GM18858 (cell line): ENCODE data around the gene TTLL9.

Source experiments
- ATAC-seq: cut with Tn5 transposase; IDR thresholded peaks from one replicate; pipeline ENCODE4 v1.9.1; 2021; ENCODE audit not compliant: unreplicated experiment

Gene TTLL9

DNA sequence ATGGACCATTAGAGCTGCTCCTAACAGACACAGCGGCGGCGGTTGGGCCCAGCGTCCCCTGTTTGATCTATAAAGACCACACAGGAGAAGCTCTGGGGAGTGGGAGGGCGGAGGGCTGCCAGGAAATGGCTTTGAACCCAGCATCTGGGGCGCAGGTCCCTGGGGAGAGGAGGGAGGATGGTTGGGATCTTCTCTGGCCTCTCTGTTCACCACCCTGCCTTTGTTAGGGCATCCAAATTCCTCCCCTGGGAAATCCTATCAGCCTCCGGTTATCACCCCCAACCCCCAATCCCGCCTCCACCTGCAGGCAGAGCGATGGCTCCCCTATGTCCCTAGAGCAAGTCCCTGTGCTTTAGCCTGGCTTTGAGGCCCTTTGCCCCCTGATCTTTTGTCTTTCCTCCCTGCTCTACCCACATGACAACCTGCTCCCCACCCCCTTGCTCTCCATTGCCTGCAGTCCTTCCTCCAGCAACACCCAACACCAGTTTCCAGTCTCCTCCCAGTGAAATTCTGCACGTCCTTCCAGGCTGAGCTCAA lies 104.6 kb downstream of the TTLL9 start:
- no peak for ATAC-seq

DNA sequence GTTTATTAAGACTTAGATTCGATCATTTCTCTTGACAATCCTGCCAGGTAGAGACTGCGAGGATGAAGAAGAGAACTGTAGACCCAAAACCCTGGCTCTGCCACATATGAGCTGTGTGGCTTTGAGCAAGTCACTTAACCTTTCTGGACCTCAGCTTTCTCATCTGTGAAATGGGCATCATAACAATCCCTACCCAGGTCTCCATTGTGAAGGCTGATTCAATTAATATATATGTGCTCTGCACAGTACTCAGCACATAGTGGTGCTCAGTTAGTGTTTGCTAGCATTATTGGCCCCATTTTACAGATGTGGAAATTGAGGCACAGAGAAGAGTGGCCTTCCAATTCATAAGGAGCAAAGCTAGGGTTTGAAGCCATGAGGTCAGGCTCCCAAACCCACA lies 105.4 kb downstream of the TTLL9 start:
- ATAC-seq, result no peak

DNA sequence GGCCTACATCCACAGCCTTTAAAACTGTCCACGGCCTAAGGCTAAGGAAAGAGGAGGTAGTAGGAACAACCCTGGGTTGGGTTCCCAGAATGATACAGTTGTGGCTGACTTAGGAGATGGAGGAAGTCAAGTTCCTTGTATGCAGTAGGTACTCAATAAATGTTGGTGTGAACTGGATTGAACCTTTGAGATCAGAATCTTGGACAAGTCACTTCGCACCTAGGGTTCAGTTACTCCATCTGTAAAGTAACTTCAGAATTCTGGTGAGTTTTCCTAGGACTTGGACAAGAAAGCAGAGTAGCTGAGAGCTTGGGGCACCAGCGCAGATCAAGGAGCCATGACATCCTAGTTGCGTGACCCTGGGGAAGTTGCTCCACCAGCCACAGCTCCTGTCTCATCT lies 106.6 kb downstream of the TTLL9 start:
- ATAC-seq, result no peak

DNA sequence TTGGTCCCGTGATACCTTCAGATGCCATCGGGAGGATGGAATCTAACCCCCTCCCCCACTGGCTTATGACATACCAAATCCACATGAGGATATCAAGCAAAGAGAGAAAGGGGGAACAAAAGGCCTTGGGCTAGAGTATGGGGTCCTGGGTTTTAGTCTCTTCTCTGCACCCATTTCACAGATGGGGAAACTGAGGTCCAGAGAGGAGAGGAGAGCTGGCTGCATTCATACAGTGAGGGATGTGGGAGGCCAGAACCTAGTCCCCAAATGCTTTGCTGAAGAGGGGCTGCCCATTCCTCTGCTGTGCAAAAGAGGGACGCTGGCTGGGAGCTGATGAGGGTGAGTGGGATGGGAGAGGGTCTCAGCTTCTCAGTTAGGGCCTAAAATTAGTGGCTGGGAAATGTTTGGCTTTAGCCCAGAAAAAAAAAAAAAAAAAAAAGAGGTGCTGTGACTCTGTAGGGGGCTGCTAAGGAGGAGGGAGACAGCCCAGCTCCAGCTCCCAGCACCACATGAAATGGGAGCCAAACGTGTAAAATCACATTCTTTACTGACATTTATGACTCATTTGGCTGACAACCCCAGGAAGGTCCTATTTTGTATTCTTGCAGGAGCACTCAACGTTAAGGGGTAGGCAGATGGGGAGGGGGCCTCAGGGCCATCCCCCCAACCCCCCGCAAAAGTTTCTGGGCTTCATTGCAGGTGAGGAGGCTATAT lies 109.4 kb downstream of the TTLL9 start:
- ATAC-seq, result no peak

DNA sequence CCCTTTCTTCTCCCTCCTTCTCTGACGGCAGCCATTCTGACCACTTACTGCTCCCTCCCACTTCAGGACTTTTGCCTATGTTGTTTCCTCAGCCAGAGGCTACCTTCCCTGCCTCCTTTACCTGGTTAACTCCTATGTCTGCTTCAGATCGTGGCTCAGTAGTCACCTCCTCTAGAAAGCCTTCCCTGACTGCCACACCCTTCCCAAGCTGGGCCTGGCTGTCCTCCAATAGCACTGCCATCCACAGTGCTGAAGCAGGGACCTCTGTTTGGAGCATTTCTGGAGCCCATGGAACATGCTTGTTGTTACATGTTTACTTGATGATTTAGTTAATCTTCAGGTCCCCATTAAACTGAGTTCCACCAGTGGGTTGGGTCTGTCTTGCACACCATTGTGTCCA lies 111.3 kb downstream of the TTLL9 start:
- ATAC-seq, result no peak

DNA sequence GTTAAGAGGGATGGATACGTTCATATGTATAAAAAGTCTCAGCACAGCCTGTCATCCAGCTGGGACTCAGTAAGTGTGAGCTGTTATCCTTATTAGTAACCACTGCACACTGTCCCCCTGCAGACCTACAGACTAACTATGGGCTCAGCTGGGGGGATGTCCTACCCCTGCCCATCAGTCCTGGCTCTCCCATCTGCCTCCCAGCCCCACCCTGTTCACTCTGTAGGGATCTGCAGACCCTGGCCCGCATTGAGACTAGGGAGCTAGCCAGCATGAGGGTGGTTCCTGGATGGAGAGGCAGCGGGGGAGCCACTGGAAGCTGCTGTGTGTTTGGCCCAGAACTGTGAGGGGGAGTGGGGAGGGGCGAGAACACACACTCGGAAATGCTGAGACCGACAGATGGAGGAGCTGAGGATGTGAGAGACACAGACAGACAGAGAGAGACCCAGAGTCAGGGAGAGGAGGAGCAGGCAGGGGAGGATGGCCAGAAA lies 114.6 kb downstream of the TTLL9 start:
- no peak for ATAC-seq

DNA sequence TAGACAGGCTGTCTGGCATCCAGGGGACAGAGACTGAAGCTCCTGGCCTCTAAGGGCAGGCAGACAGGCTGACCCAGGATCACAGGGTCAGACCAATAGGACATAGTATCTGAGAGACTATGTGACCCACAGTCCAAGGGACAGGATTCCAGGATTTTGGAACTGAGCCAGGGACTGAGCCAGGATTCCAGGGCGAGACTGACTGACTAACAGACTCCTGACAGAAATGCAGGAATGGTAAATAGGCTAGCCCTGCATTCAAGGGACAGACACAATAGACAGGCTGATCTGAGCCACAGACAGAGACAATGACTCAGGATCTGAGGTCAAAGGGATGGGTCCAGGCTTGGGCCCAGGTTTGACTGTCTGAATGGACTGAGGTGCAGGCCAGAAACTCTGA lies 117.3 kb downstream of the TTLL9 start:
- no peak for ATAC-seq

DNA sequence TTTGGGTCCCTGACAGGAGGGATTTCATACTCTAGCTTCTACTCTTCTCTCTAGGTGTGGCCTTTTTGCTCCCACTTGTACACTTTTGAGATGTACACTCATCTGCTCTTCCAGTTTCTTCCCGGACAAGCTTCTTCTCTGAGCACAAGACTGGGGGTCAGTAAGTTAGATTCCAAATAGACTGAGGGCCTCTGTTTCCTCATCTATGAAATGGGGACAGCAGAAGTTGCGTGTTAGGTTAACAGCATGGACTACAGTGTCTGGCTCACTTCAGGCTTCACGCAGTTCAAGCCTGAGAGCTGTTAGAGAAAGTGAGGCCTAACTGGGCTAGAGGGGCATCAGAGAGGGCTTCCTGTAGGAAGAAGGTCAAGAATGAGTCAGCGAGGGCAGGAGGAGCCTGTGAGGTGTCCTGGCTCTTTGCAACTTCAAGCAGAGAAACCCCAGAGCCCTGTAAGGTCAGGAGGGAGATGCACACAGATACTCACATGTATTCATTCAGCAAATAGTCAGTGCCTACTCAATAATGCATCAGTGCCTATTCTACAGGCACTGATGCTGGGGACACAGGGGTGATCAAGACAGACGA lies 118.1 kb downstream of the TTLL9 start:
- no peak for ATAC-seq

DNA sequence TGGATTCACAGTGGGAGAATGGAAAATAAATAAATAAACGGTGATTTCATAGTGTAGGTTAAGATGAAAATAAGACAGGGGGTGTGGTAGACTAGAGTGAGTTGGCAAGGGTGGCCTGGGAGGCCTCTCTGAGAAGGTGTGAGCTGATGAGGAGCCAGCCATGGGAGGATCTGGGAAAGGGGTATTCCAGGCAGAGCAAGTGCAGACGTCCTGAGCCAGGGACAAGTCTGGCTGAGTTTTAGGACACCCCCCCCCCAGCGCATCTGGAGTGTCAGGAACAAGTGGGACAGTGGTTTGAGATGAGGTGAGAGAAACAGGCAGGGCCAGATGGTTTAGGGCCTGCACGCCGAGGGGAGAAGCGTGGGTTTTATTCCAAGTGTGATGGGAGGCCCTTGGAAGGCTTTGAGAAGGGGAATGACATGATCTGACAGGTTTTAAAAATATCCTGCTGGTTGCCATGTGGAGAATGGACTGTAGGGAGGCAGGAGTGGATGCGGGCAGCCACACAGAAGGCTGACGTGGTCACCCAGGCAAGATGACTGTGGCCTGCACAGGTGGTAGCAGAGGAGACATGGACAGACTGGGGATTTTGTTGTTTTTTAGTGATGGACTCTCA lies 118.7 kb downstream of the TTLL9 start:
- no peak for ATAC-seq

DNA sequence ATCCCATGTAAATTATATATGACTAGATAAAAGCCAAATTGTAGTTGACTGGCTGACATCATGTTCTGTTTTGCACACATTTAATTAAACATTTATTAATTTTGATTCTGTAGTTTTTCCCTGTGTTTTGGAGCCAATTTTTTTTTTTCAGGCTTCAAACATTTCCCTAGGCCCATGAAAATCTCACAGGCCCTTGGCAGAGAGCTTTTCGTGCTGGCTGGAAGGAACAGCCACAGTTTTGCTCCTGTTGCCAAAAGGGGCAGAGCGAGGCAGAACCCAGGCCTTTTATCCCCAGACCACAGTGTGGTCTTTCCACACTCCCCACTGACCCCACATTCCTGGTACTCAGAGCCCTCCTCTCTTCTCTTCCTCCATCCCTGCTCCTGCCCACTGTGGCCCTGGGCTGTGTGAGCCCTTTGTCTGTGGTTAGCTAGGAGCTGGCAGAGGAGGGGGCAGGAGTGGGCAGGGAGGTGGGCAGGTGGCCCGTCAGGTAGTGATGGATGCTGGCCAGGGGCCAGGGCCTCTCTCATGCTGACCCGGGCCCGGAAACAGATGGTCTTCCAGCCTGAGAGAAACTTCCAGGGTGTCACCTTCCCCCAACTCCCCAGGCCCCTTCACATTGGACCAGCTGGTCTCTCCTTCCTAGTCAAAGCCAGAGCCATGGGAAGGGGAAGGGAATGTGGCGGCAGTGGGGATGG lies 120.4 kb downstream of the TTLL9 start:
- ATAC-seq, result no peak

DNA sequence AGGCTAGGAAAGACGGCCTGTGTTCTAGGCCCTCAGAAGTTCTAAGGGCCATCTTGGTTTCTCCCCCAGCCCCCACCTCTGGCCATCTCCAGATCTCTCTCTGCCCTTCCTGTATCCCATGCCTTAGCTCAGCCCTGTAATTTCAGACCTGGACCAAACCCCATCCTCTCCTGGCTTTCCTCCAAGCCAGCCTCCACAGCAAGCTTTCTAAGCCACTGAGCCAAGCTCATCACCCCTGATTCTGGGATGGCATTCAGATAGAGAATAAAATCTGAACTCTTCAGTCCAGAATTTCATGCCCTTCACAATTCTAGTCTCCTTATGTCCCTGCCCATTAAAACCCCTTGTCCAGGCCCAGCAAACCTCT lies 120.9 kb downstream of the TTLL9 start:
- no peak for ATAC-seq

DNA sequence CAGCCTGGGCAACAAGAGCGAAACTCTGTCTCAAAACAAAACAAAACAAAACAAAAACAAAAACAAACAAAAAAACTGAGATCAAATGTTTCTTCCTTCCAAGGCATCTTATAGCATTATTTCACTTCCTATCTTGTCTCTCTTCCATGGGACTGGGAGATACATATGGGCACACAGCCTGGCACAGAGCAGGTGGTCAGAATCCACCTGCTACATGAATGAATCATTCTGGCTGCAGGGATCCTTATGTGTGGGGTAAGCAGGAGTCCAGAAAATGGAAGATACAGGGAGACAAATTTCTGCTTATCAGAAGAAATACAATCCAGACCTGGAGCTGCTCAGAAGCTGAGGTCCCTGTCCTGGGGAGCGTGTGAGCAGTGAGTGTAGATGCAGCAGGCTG lies 121.7 kb downstream of the TTLL9 start:
- no peak for ATAC-seq
